ENCODE measurements around the gene WBP1.
A peak's percentile ranks its signal among the peaks of the same experiment; 100 is the strongest.

WBP1 gene

GRCh38 chr2:74486141-74486540 is 27.9 kb downstream of the WBP1 start:
- DNase-seq, result no peak

GRCh38 chr2:74488643-74489481 is 30.6 kb downstream of the WBP1 start:
- DNase-seq, result no peak

GRCh38 chr2:74489906-74490305 is 31.7 kb downstream of the WBP1 start:
- no peak for DNase-seq

GRCh38 chr2:74491648-74492544 is 33.7 kb downstream of the WBP1 start:
- DNase-seq, result no peak

GRCh38 chr2:74493546-74493945 is 35.3 kb downstream of the WBP1 start:
- no peak for DNase-seq

GRCh38 chr2:74495440-74495839 is 37.2 kb downstream of the WBP1 start:
- no peak for DNase-seq

- DNase-seq, result no peak
These were observed 38.9 kb downstream of the WBP1 start for GRCh38 chr2:74496997-74497776.

- DNase-seq, result no peak
These were observed 39.7 kb downstream of the WBP1 start for GRCh38 chr2:74497777-74498499.

GRCh38 chr2:74498500-74499266 is 40.4 kb downstream of the WBP1 start:
- no peak for DNase-seq

GRCh38 chr2:74499267-74499939 is 41.2 kb downstream of the WBP1 start, which contains the start of gene LBX2:
Gene LBX2, minus strand, starts transcription at chr2:74499603. Its CDS starts 66 bp downstream, at chr2:74499537.
- no peak for DNase-seq

GRCh38 chr2:74499940-74500577 is 41.8 kb downstream of the WBP1 start:
- DNase-seq, result no peak

GRCh38 chr2:74500578-74500946 is 42.3 kb downstream of the WBP1 start:
- DNase-seq, result no peak

GRCh38 chr2:74501335-74502071 is 43.3 kb downstream of the WBP1 start:
- no peak for DNase-seq

GRCh38 chr2:74502147-74502719 is 44.0 kb downstream of the WBP1 start:
- DNase-seq, result no peak

GRCh38 chr2:74502720-74503505 is 44.7 kb downstream of the WBP1 start:
- peak; percentile 18 for DNase-seq

- no peak for DNase-seq
These were observed 45.6 kb downstream of the WBP1 start for GRCh38 chr2:74503506-74504475.

GRCh38 chr2:74504591-74504990 is 46.4 kb downstream of the WBP1 start:
- no peak for DNase-seq

Data from activated gamma-delta T cell (primary cell).